Right ventricle myocardium inferior (tissue), 1 donor: ENCODE measurements around the gene PCDHGB7. TPM values are rescaled to one million over a fixed set of nuclear protein-coding genes. Genes with fewer than 3 reads are reported as not detected.
"Not testable (repeated sequence)": the region's sequence is repeated elsewhere in the genome, so short reads cannot be mapped to it uniquely, and the experiment has no call there.

Experiments
- ATAC-seq: fragments of 200-7000 bp; cut with Tn5 transposase; one replicate; pipeline ENCODE4 v1.9.1; 2020; ENCODE audit warnings: mild to moderate bottlenecking, moderate library complexity
- DNase-seq: peaks from one replicate; pipeline ENCODE4 v3.0.0; 2021; ENCODE audit errors: missing footprints
- intact Hi-C: fragments of 100-400 bp; cut with DNase I; formaldehyde crosslinking; loops from one replicate; pipeline ENCODE4 v1.11.0; 2022
- total RNA-seq: library from RNA; stranded (reverse); fragmentation: NEBNext Ultra II Directional; extraction: Animal tissue kit (Norgen Biotek cat#: 25700); gene quantifications from one replicate; pipeline ENCODE4 v1.2.1, GENCODE V29; 2021
- donor health status: DM: no; HTN: yes; CAD: no; lungs with severe emphysema.

Gene PCDHGB7
- total RNA-seq, 1 donor from 2014 or later, result 8.6 TPM

- DNase-seq, result peak; percentile 54
- intact Hi-C loops, result no loop called here
- no peak for ATAC-seq
Measured at GRCh38 chr5:141392429-141393198, 24.9 kb upstream of the PCDHGB7 start, which contains the start of gene PCDHGA8. PCDHGA8 (plus strand) TSS chr5:141392633; CDS start chr5:141392814, 181 bp downstream.

DNA sequence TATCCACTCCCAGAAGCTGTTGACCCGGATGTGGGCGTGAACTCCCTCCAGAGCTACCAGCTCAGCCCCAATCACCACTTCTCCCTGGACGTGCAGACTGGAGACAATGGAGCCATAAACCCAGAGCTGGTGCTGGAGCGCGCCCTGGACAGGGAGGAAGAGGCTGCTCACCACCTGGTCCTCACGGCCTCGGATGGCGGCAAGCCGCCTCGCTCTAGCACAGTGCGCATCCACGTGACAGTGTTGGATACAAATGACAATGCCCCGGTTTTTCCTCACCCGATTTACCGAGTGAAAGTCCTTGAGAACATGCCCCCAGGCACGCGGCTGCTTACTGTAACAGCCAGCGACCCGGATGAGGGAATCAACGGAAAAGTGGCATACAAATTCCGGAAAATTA lies 24.2 kb upstream of the PCDHGB7 start:
- intact Hi-C loops, result no loop called here
- DNase-seq (no peak), ATAC-seq (no peak)

- intact Hi-C loops, result loop anchor here (1.0 kb wide), 1 partner anchor 19 kb away; no protein-coding TSS in a partner anchor
- not testable (repeated sequence) for ATAC-seq, DNase-seq
Measured at GRCh38 chr5:141394401-141395187, 22.9 kb upstream of the PCDHGB7 start.

GRCh38 chr5:141397756-141398551 lies 19.5 kb upstream of the PCDHGB7 start, which contains the start of gene PCDHGB5:
PCDHGB5 (plus strand) TSS chr5:141397947; CDS start chr5:141398128, 181 bp downstream.
- ATAC-seq (peak; percentile 89), DNase-seq (peak; percentile 68)
- intact Hi-C loops, result not testable (repeated sequence)

DNA sequence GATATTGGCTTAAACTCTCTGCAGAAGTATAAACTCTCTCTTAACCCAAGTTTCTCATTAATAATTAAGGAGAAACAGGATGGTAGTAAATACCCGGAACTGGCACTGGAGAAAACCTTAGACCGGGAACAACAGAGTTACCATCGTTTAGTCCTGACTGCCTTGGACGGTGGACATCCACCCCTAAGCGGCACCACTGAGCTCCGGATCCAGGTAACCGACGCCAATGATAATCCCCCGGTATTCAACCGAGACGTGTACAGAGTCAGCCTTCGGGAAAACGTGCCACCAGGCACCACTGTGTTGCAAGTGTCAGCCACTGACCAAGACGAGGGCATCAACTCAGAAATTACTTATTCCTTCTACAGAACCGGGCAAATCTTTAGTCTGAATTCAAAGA lies 18.9 kb upstream of the PCDHGB7 start:
- ATAC-seq, result no peak
- intact Hi-C loops, result no loop called here

GRCh38 chr5:141399555-141400258 lies 17.8 kb upstream of the PCDHGB7 start:
- DNase-seq (peak; percentile 54), ATAC-seq (no peak)
- intact Hi-C loops, result no loop called here

More for the DNA sequence above, 18.9 kb upstream of the PCDHGB7 start:
- no peak for DNase-seq

DNA sequence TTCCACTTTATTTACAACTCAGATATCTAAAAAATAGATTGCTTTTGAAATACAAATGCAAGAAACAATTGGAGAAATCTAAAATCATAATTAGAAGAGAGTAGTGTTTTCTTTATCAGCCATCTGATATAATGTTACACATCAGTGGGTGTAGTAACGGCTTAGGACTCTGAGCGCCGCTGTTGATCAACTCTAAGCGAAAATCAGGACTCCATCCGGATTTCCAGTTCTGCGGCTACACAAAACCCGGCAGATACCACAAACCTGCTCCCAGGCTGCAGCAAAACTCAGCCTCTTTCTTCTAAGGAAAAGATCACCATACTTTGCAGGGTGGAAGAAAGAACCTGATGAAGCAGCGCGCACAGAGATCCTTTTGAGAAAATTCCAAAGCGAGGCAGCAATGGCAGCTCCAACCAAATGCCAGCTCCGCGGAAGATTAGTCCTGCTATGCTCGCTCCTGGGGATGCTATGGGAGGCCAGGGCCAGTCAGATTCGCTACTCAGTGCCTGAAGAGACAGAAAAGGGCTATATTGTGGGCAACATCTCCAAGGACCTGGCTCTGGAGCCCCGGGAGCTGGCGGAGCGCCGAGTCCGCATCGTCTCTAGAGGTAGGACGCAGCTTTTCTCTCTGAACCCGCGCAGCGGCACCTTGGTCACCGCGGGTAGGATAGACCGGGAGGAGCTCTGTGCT lies 14.8 kb upstream of the PCDHGB7 start, which contains the start of gene PCDHGA9:
Gene PCDHGA9, plus strand, starts transcription at position 226 of the 691 bp plus-strand sequence. Its CDS starts 175 bp downstream, at position 401.
- no peak for ATAC-seq
- DNase-seq, result peak; percentile 67
- intact Hi-C loops, result no loop called here

GRCh38 chr5:141403387-141403786 lies 14.1 kb upstream of the PCDHGB7 start:
- ATAC-seq (no peak), DNase-seq (no peak)
- intact Hi-C loops, result no loop called here

DNA sequence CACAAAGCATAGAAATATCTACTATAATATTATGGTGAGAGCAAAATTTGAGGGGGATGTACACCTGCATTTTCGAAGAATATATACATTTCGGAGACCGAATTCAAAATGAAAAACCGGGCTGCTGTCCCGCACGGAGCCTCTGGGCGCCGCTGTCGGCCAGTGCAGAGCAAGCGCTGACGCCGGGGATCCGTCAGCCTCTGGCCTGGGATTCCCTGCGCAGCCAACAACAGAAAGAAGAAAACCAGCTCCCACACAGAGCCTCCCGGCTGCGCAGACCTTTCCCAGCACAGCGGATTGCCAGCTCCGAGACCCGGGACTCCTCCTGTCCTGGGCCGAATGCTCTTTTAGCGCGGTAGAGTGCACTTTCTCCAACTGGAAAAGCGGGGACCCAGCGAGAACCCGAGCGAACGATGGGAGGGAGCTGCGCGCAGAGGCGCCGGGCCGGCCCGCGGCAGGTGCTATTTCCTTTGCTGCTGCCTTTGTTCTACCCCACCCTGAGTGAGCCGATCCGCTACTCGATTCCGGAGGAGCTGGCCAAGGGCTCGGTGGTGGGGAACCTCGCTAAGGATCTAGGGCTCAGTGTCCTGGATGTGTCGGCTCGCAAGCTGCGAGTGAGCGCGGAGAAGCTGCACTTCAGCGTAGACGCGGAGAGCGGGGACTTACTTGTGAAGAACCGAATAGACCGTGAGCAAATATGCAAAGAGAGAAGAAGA lies 9.5 kb upstream of the PCDHGB7 start, which contains the start of gene PCDHGB6:
Gene PCDHGB6, plus strand, starts transcription at position 232 of the 716 bp plus-strand sequence. Its CDS starts 182 bp downstream, at position 414.
- intact Hi-C loops, result not testable (repeated sequence)
- ATAC-seq, result peak; percentile 79
- DNase-seq, result peak; percentile 81

DNA sequence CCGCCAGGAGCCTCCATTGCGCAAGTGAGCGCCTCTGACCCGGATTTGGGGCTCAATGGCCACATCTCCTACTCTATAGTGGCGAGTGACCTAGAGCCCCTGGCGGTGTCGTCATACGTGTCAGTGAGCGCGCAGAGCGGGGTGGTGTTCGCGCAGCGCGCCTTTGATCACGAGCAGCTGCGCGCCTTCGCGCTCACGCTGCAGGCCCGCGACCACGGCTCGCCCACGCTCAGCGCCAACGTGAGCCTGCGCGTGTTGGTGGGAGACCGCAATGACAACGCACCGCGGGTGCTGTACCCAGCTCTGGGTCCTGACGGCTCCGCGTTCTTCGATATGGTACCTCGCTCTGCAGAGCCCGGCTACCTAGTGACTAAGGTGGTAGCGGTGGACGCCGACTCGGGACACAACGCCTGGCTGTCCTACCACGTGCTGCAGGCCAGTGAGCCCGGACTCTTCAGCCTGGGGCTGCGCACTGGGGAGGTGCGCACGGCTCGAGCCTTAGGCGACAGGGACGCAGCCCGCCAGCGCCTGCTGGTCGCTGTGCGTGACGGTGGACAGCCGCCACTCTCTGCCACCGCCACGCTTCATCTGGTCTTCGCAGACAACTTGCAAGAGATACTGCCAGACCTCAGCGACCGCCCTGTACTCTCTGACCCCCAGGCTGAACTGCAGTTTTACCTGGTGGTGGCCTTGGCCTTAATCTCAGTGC lies 7.7 kb upstream of the PCDHGB7 start:
- intact Hi-C loops, result loop anchor here (5.0 kb wide), 1 partner anchor 37 kb away; the partner anchor contains the start of genes PCDHGA6 and PCDHGB3
- ATAC-seq (no peak), DNase-seq (no peak)

GRCh38 chr5:141411575-141411974 lies 5.9 kb upstream of the PCDHGB7 start:
- no peak for ATAC-seq
- intact Hi-C loops, result loop anchor here (5.0 kb wide), 1 partner anchor 39 kb away; the partner anchor contains the start of genes PCDHGA6 and PCDHGB3
- no peak for DNase-seq

- DNase-seq, result no peak
- ATAC-seq, result peak; percentile 50
- intact Hi-C loops, result loop anchor here (5.0 kb wide), 1 partner anchor 41 kb away; the partner anchor contains the start of genes PCDHGA6 and PCDHGB3
Measured at GRCh38 chr5:141412854-141413539, 4.5 kb upstream of the PCDHGB7 start, which contains the start of gene PCDHGA10. PCDHGA10 (plus strand) TSS chr5:141412987; CDS start chr5:141413176, 189 bp downstream.

- intact Hi-C loops, result loop anchor here (5.0 kb wide), 1 partner anchor 41 kb away; the partner anchor contains the start of genes PCDHGA6 and PCDHGB3
- DNase-seq, result no peak
- ATAC-seq, result peak; percentile 22
Measured at GRCh38 chr5:141413540-141414069, 3.9 kb upstream of the PCDHGB7 start.

- intact Hi-C loops, result loop anchor here (5.0 kb wide), 1 partner anchor 42 kb away; the partner anchor contains the start of genes PCDHGA6 and PCDHGB3
- DNase-seq, ATAC-seq: not testable (repeated sequence)
Measured at GRCh38 chr5:141414548-141415274, 2.8 kb upstream of the PCDHGB7 start.
